Type B pancreatic cell (in vitro differentiated cells): ENCODE results near the gene KIFC1. TPM values are rescaled to one million over a fixed set of nuclear protein-coding genes. Genes with fewer than 3 reads are reported as not detected.
A peak's percentile ranks its signal among the peaks of the same experiment; 100 is the strongest.

Experiments
- DNase-seq: peaks from one replicate; pipeline ENCODE4 v3.0.0; 2021; ENCODE audit warnings: mixed read lengths; ENCODE audit not compliant: unreplicated experiment; ENCODE audit errors: extremely low spot score
- H3K27ac Mint-ChIP-seq: 2 replicates; pipeline ENCODE4 v1.8.0; 2021; ENCODE audit warnings: mild to moderate bottlenecking, mixed read lengths
- H3K27me3 Mint-ChIP-seq: 2 replicates; pipeline ENCODE4 v1.8.0; 2021; ENCODE audit warnings: mixed read lengths
- H3K36me3 Mint-ChIP-seq: 2 replicates; pipeline ENCODE4 v1.8.0; 2021; ENCODE audit warnings: mixed read lengths
- H3K4me1 Mint-ChIP-seq: one replicate; pipeline ENCODE4 v1.8.0; 2021; ENCODE audit warnings: mixed read lengths; ENCODE audit not compliant: unreplicated experiment
- H3K4me3 Mint-ChIP-seq: 2 replicates; pipeline ENCODE4 v1.8.0; 2021; ENCODE audit warnings: mild to moderate bottlenecking, mixed read lengths
- H3K9me3 Mint-ChIP-seq: 2 replicates; pipeline ENCODE4 v1.8.0; 2021; ENCODE audit warnings: mixed read lengths
- microRNA-seq: library from miRNA; unstranded; fragments of <30 nt; microRNA quantifications from one replicate; pipeline ENCODE4, GENCODE V29; 2020
- total RNA-seq: library from RNA; stranded (reverse); gene quantifications from 2 replicates; pipeline ENCODE4 v1.2.1, GENCODE V29; 2021; ENCODE audit warnings: low replicate concordance
- TF ChIP-seq, protein P1 (sequence below): fragments of 200-600 bp; sonication (generic); conservative IDR thresholded peaks from 2 replicates; pipeline ENCODE4 v1.5.0; 2021; ENCODE audit warnings: antibody characterized with exemption, mild to moderate bottlenecking

KIFC1 gene
- total RNA-seq, 1 donor from 2014 or later, result 67.7 TPM

DNA sequence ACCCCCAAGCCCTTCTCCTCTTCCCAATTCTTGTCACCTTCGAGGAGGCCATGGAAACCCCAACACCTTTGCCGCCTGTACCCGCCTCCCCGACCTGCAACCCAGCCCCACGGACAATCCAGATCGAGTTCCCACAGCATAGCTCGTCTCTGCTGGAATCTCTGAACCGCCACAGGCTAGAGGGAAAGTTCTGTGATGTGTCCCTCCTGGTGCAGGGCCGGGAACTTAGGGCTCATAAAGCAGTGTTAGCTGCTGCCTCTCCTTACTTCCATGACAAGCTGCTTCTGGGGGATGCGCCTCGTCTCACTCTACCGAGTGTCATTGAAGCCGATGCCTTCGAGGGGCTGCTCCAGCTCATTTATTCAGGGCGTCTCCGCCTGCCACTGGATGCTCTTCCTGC, 63.4 kb downstream of the KIFC1 start:
- no peaks in the 10 kb centered on the region for H3K9me3 Mint-ChIP-seq
- H3K36me3 Mint-ChIP-seq, result peaks cover 12% of the 10 kb centered on the region
- H3K4me1 Mint-ChIP-seq, result peaks cover 25% of the 10 kb centered on the region
- peak; percentile 44 for DNase-seq
- peak overlapping the region; percentile 74 for H3K27ac Mint-ChIP-seq
- H3K4me3 Mint-ChIP-seq, result peak overlapping the region; percentile 90
- no peaks in the 10 kb centered on the region for H3K27me3 Mint-ChIP-seq
- TF ChIP-seq, protein P1, sequence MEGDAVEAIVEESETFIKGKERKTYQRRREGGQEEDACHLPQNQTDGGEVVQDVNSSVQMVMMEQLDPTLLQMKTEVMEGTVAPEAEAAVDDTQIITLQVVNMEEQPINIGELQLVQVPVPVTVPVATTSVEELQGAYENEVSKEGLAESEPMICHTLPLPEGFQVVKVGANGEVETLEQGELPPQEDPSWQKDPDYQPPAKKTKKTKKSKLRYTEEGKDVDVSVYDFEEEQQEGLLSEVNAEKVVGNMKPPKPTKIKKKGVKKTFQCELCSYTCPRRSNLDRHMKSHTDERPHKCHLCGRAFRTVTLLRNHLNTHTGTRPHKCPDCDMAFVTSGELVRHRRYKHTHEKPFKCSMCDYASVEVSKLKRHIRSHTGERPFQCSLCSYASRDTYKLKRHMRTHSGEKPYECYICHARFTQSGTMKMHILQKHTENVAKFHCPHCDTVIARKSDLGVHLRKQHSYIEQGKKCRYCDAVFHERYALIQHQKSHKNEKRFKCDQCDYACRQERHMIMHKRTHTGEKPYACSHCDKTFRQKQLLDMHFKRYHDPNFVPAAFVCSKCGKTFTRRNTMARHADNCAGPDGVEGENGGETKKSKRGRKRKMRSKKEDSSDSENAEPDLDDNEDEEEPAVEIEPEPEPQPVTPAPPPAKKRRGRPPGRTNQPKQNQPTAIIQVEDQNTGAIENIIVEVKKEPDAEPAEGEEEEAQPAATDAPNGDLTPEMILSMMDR, result no peak

DNA sequence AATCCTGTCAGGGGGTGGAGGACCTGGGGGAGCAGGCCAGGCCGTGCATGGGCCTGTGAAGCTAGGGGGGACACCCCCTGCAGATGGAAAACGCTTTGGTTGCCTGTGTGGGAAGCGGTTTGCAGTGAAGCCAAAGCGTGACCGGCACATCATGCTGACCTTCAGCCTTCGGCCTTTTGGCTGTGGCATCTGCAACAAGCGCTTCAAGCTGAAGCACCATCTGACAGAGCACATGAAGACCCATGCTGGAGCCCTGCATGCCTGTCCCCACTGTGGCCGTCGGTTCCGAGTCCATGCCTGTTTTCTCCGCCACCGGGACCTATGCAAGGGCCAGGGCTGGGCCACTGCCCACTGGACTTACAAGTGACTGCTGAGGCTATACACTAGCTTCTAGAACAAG, 64.5 kb downstream of the KIFC1 start:
- H3K9me3 Mint-ChIP-seq, result no peaks in the 10 kb centered on the region
- peaks cover 12% of the 10 kb centered on the region for H3K36me3 Mint-ChIP-seq
- no peak for DNase-seq
- no peaks in the 10 kb centered on the region for H3K27me3 Mint-ChIP-seq
- peaks cover 18% of the 10 kb centered on the region for H3K4me1 Mint-ChIP-seq
- TF ChIP-seq, protein P1, result no peak
- H3K27ac Mint-ChIP-seq, result no peak overlapping the region
- H3K4me3 Mint-ChIP-seq, result peak overlapping the region; percentile 62

DNA sequence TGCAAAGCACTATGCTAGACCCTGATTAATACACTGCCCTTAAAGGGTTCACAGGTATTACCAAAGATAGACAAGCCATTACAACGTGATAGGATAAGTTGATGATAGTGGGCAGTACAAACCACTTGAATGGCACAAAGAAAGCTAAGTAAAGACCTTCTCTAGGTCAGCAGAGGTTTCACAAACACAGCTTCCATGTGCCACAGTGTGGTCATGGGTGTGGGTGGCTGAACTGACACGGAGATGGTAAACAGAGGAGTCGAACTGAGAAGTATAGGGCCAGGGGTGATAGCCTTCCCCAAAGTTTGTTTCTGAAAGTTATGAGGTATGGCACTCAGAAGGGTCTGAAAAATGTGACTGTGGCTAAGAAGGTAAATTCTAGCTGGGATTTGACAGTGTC, 67.1 kb downstream of the KIFC1 start:
- H3K9me3 Mint-ChIP-seq, result no peaks in the 10 kb centered on the region
- TF ChIP-seq, protein P1, result no peak
- peaks cover 14% of the 10 kb centered on the region for H3K4me1 Mint-ChIP-seq
- no peak overlapping the region for H3K27ac Mint-ChIP-seq
- peaks cover 12% of the 10 kb centered on the region for H3K36me3 Mint-ChIP-seq
- DNase-seq, result no peak
- no peak overlapping the region for H3K4me3 Mint-ChIP-seq
- peaks cover 12% of the 10 kb centered on the region for H3K27me3 Mint-ChIP-seq

DNA sequence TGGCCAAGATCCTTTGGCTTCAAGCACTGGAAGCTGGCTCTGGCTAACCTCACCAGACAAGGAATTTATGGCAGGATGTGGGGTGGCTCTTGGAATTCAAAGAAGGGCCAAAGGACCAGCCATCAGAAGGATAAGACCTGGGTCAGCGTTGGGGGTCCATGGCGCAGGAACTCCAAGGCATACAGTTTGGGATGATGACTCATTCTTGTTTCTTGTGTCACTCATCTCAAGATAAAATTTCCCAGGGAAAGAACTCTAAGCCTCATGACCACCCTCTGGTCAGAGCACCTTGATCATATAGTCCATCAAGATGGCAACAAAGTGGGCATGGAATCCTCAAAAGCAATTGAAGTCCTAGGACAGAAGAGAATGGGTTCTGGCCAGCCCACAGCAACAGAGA, 67.6 kb downstream of the KIFC1 start:
- H3K36me3 Mint-ChIP-seq, result peaks cover 12% of the 10 kb centered on the region
- H3K4me3 Mint-ChIP-seq, result no peak overlapping the region
- DNase-seq, result no peak
- TF ChIP-seq, protein P1, result no peak
- H3K4me1 Mint-ChIP-seq, result peaks cover 12% of the 10 kb centered on the region
- no peaks in the 10 kb centered on the region for H3K9me3 Mint-ChIP-seq
- H3K27ac Mint-ChIP-seq, result no peak overlapping the region
- peaks cover 14% of the 10 kb centered on the region for H3K27me3 Mint-ChIP-seq

Small RNAs within 50 kb of the gene (microRNA-seq; reads per million reads assigned to microRNA genes)
- gene MIR5004, result not detected

Other genes starting within 250 kb of the KIFC1 start
- 1.3 and 11.9 TPM in 2 replicates for gene COL11A2, start 199.4 kb upstream of the KIFC1 start, total RNA-seq
- gene RXRB, start 191.2 kb upstream of the KIFC1 start, total RNA-seq, result 49.2 and 61.9 TPM in 2 replicates
- gene SLC39A7, start 191.0 kb upstream of the KIFC1 start, total RNA-seq, result 147 and 202 TPM in 2 replicates
- 13.9 and 15.7 TPM in 2 replicates for gene HSD17B8, start 187.2 kb upstream of the KIFC1 start, total RNA-seq
- gene RING1, start 183.3 kb upstream of the KIFC1 start, total RNA-seq, result 44.5 and 60.4 TPM in 2 replicates
- 54.7 and 62.4 TPM in 2 replicates for gene VPS52, start 119.9 kb upstream of the KIFC1 start, total RNA-seq
- gene RPS18, start 119.7 kb upstream of the KIFC1 start, total RNA-seq, result 3,043 and 3,480 TPM in 2 replicates
- gene B3GALT4, start 114.7 kb upstream of the KIFC1 start, total RNA-seq, result 10.1 and 22.2 TPM in 2 replicates
- gene WDR46, start 102.6 kb upstream of the KIFC1 start, total RNA-seq, result 53.1 and 67.4 TPM in 2 replicates
- 52.9 and 54.5 TPM in 2 replicates for gene PFDN6, start 102.2 kb upstream of the KIFC1 start, total RNA-seq
- gene RGL2, start 92.9 kb upstream of the KIFC1 start, total RNA-seq, result 128 and 176 TPM in 2 replicates
- 71.4 and 93.5 TPM in 2 replicates for gene TAPBP, start 77.7 kb upstream of the KIFC1 start, total RNA-seq
- gene ZBTB22, start 74.1 kb upstream of the KIFC1 start, total RNA-seq, result 21.1 and 22.2 TPM in 2 replicates
- gene DAXX, start 68.9 kb upstream of the KIFC1 start, total RNA-seq, result 43.6 and 47.0 TPM in 2 replicates
- gene PHF1, start 19.2 kb downstream of the KIFC1 start, total RNA-seq, result 23.8 and 49.6 TPM in 2 replicates
- gene CUTA, start 26.3 kb downstream of the KIFC1 start, total RNA-seq, result 212 and 278 TPM in 2 replicates
- 18.4 and 74.1 TPM in 2 replicates for gene SYNGAP1, start 28.2 kb downstream of the KIFC1 start, total RNA-seq
- 11.3 and 14.5 TPM in 2 replicates for gene ZBTB9, start 62.8 kb downstream of the KIFC1 start, total RNA-seq
- 27.3 and 37.0 TPM in 2 replicates for gene BAK1, start 188.5 kb downstream of the KIFC1 start, total RNA-seq
- 24.6 and 56.1 TPM in 2 replicates for gene ITPR3, start 229.5 kb downstream of the KIFC1 start, total RNA-seq